HFFc6 (cell line): ENCODE measurements around the gene TNFAIP3. TPM values are rescaled to one million over a fixed set of nuclear protein-coding genes. Genes with fewer than 3 reads are reported as not detected.

Source experiments
- DNase-seq: peaks from one replicate; pipeline ENCODE4 v3.0.0-alpha.2; 2018
- H3K27ac Mint-ChIP-seq: 2 replicates; pipeline ENCODE4 v1.8.0; 2020; ENCODE audit warnings: mild to moderate bottlenecking, mixed read lengths
- H3K27me3 Mint-ChIP-seq: 2 replicates; pipeline ENCODE4 v1.8.0; 2021; ENCODE audit warnings: mild to moderate bottlenecking, moderate library complexity, mixed read lengths; ENCODE audit not compliant: insufficient read depth
- H3K36me3 Mint-ChIP-seq: 2 replicates; pipeline ENCODE4 v1.8.0; 2021; ENCODE audit warnings: low read depth, mixed read lengths
- H3K4me1 Mint-ChIP-seq: 2 replicates; pipeline ENCODE4 v1.8.0; 2020; ENCODE audit warnings: low read depth, mixed read lengths
- H3K4me3 Mint-ChIP-seq: 2 replicates; pipeline ENCODE4 v1.8.0; 2020; ENCODE audit warnings: mild to moderate bottlenecking, moderate library complexity, mixed read lengths
- H3K9me3 Mint-ChIP-seq: 2 replicates; pipeline ENCODE4 v1.8.0; 2020; ENCODE audit warnings: mild to moderate bottlenecking, mixed read lengths
- CTCF ChIP-seq: fragments of 200-600 bp; sonication (generic); IDR thresholded peaks from 2 replicates; pipeline ENCODE4 v1.5.0; 2021; ENCODE audit warnings: antibody characterized with exemption, mild to moderate bottlenecking
- total RNA-seq, 6 experiments: library from RNA; stranded (reverse); fragmentation: NEBNext Ultra II Directional; extraction: Animal tissue kit (Norgen Biotek cat#: 25700); gene quantifications; 2 replicates in 1 of 6; 3 replicates in 5 of 6; pipeline ENCODE4 v1.2.3, GENCODE V29; 2021

TNFAIP3 gene
- total RNA-seq, 6 experiments from 2014 or later, result 4.5 to 17.2 (median 7.8) TPM

- Mint-ChIP-seq H3K36me3 (peaks cover 6% of the 10 kb centered on the region; the same call in 1 of the 2 replicates), H3K27me3 (no peaks in the 10 kb centered on the region; the same call in 1 of the 2 replicates), H3K9me3 (no peaks in the 10 kb centered on the region), H3K4me3 (peak overlapping the region; percentile 77), H3K27ac (peak overlapping the region; percentile 81), H3K4me1 (peaks cover 57% of the 10 kb centered on the region)
- no peak for TF ChIP-seq CTCF
- peak; percentile 19 for DNase-seq
These were observed 38.0 kb downstream of the TNFAIP3 start for GRCh38 chr6:137904822-137905617.

GRCh38 chr6:137906020-137906472 is 39.0 kb downstream of the TNFAIP3 start:
- H3K27ac Mint-ChIP-seq, result no peak overlapping the region
- H3K9me3 Mint-ChIP-seq, result no peaks in the 10 kb centered on the region
- no peaks in the 10 kb centered on the region; the same call in 1 of the 2 replicates for H3K27me3 Mint-ChIP-seq
- H3K4me1 Mint-ChIP-seq, result peaks cover 58% of the 10 kb centered on the region
- H3K36me3 Mint-ChIP-seq, result peaks cover 6% of the 10 kb centered on the region; the same call in 1 of the 2 replicates
- no peak for DNase-seq
- H3K4me3 Mint-ChIP-seq, result no peak overlapping the region; the same call in 1 of the 2 replicates
- no peak for TF ChIP-seq CTCF

- Mint-ChIP-seq H3K9me3 (no peaks in the 10 kb centered on the region), H3K27me3 (no peaks in the 10 kb centered on the region; the same call in 1 of the 2 replicates), H3K36me3 (peaks cover 6% of the 10 kb centered on the region; the same call in 1 of the 2 replicates), H3K27ac (no peak overlapping the region), H3K4me1 (peaks cover 61% of the 10 kb centered on the region), H3K4me3 (no peak overlapping the region)
- no peak for DNase-seq
- TF ChIP-seq CTCF, result no peak
These were observed 40.1 kb downstream of the TNFAIP3 start for GRCh38 chr6:137907170-137907569.

GRCh38 chr6:137909533-137909932 is 42.5 kb downstream of the TNFAIP3 start:
- peaks cover 11% of the 10 kb centered on the region for H3K36me3 Mint-ChIP-seq
- H3K27ac Mint-ChIP-seq, result no peak overlapping the region
- DNase-seq, result no peak
- no peak for TF ChIP-seq CTCF
- no peak overlapping the region for H3K4me3 Mint-ChIP-seq
- H3K4me1 Mint-ChIP-seq, result peaks cover 57% of the 10 kb centered on the region
- no peaks in the 10 kb centered on the region; the same call in 1 of the 2 replicates for H3K27me3 Mint-ChIP-seq
- H3K9me3 Mint-ChIP-seq, result peaks cover 7% of the 10 kb centered on the region

GRCh38 chr6:137910424-137910834 is 43.4 kb downstream of the TNFAIP3 start:
- TF ChIP-seq CTCF, result no peak
- no peak for DNase-seq
- H3K9me3 Mint-ChIP-seq, result peaks cover 7% of the 10 kb centered on the region
- H3K4me3 Mint-ChIP-seq, result no peak overlapping the region
- H3K27ac Mint-ChIP-seq, result peak overlapping the region; percentile 35; the same call in 1 of the 2 replicates
- H3K27me3 Mint-ChIP-seq, result no peaks in the 10 kb centered on the region; the same call in 1 of the 2 replicates
- peaks cover 48% of the 10 kb centered on the region for H3K4me1 Mint-ChIP-seq
- peaks cover 11% of the 10 kb centered on the region for H3K36me3 Mint-ChIP-seq
